ENCODE measurements around the gene PPP6R3. TPM values are rescaled to one million over a fixed set of nuclear protein-coding genes. Genes with fewer than 3 reads are reported as not detected.

Gene PPP6R3
- total RNA-seq, 4 donors from 2014 or later, result 104 to 169 (median 118) TPM

GRCh38 chr11:68549789-68550484 lies 89.4 kb downstream of the PPP6R3 start:
- TF ChIP-seq CTCF (IDR thresholded peaks at IDR 0.05; ENCODE audit: low read depth), result no peak

GRCh38 chr11:68550485-68550817 lies 89.9 kb downstream of the PPP6R3 start:
- TF ChIP-seq CTCF (IDR thresholded peaks at IDR 0.05; ENCODE audit: low read depth), result no peak

DNA sequence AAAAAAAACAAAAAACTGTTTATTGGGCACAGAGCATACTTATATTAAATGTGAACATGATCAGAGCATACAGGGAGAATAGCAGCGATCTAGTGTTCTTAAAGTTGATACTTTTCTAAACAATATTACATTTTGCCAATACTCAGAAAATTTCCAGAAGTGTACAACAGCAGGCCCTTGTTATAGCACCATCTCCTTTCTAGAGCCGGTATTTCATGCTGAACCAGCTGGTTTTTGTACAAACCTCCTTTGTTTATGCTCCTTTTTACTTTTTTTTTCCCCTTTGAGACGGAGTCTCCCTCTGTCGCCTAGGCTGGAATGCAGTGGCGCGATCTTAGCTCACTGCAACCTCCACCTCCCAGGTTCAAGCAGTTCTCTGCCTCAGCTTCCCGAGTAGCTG lies 90.7 kb downstream of the PPP6R3 start:
- TF ChIP-seq CTCF (IDR thresholded peaks at IDR 0.05; ENCODE audit: low read depth), result no peak

DNA sequence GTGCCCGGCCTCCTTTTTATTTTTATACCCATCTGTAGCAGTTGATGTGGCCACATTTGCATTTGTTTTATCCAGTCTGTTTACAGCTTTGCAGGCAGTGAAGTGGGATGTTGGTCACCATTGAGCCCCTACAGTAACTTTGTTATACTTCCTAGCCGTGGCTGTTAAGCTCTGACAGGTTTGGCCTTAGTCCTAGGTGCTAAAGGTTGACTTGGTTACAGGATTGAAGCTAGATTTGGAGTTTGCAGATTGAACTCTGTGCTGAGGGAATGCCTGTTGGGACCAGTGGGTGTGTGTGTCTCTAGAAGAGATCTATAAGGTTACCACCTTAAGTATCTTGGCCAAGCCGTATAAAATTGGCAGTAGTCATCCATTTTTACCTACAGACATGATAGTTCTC lies 91.2 kb downstream of the PPP6R3 start:
- no peak for TF ChIP-seq CTCF (IDR thresholded peaks at IDR 0.05; ENCODE audit: low read depth)

GRCh38 chr11:68552542-68552941 lies 92.0 kb downstream of the PPP6R3 start:
- no peak for TF ChIP-seq CTCF (IDR thresholded peaks at IDR 0.05; ENCODE audit: low read depth)

GRCh38 chr11:68560216-68560615 lies 99.7 kb downstream of the PPP6R3 start:
- TF ChIP-seq CTCF (IDR thresholded peaks at IDR 0.05; ENCODE audit: low read depth), result no peak

DNA sequence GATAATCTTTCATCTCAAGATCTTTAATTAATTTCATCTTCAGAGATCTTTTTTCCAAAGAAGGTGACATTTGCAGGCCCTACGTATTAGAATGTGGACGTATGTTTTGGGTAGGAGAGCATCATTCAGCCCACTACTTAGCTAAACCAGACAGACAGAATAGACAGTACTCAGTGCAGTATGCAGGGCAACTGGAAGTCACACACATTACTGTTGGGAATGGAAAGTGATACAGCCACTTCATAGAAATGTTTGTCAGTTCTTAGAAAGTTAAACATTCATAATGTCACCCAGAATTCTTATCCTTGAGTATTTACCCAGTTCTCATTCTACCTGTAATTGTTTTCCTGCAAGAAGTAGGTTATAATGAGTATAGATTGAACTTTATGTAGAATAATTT lies 102.9 kb downstream of the PPP6R3 start:
- no peak for TF ChIP-seq CTCF (IDR thresholded peaks at IDR 0.05; ENCODE audit: low read depth)
